HG03439 (cell line): ENCODE measurements around the gene OR5D18.
"Not testable (repeated sequence)": the region's sequence is repeated elsewhere in the genome, so short reads cannot be mapped to it uniquely, and the experiment has no call there.

Experiments
- ATAC-seq: cut with Tn5 transposase; IDR thresholded peaks from one replicate; pipeline ENCODE4 v1.9.1; 2021; ENCODE audit warnings: mild to moderate bottlenecking, moderate library complexity; ENCODE audit not compliant: unreplicated experiment

Gene OR5D18

GRCh38 chr11:55819330-55819729, at the start of gene OR5D18:
Gene OR5D18, plus strand, starts transcription at chr11:55819630. Its CDS starts 0 bp downstream, at chr11:55819630.
- ATAC-seq = no peak

- ATAC-seq = no peak
Observed at GRCh38 chr11:55773138-55773537, 46.3 kb upstream of the OR5D18 start, which contains the start of gene OR5D13. Gene OR5D13, plus strand, starts transcription at chr11:55773438. Its CDS starts 0 bp downstream, at chr11:55773438.

- no peak for ATAC-seq
Observed at GRCh38 chr11:55791606-55792005, 27.8 kb upstream of the OR5D18 start.

- no peak for ATAC-seq
Observed at GRCh38 chr11:55793321-55793720, 26.1 kb upstream of the OR5D18 start.

- ATAC-seq = no peak
Observed at GRCh38 chr11:55795256-55795655, 24.2 kb upstream of the OR5D18 start, which contains the start of gene OR5D14. Gene OR5D14, plus strand, starts transcription at chr11:55795556. Its CDS starts 0 bp downstream, at chr11:55795556.

- ATAC-seq = no peak
Observed at GRCh38 chr11:55806248-55806647, 13.2 kb upstream of the OR5D18 start.

GRCh38 chr11:55811067-55811466, 8.4 kb upstream of the OR5D18 start, which contains the start of gene OR5L1:
Gene OR5L1, plus strand, starts transcription at chr11:55811367. Its CDS starts 100 bp downstream, at chr11:55811467.
- ATAC-seq = no peak

- no peak for ATAC-seq
Observed at GRCh38 chr11:55826919-55827318, 7.5 kb downstream of the OR5D18 start, which contains the start of gene OR5L2. Gene OR5L2, plus strand, starts transcription at chr11:55827219. Its CDS starts 0 bp downstream, at chr11:55827219.

- ATAC-seq = no peak
Observed at GRCh38 chr11:55838452-55838851, 19.0 kb downstream of the OR5D18 start, which contains the start of gene OR5D16. Gene OR5D16, plus strand, starts transcription at chr11:55838752. Its CDS starts 0 bp downstream, at chr11:55838752.

- no peak for ATAC-seq
Observed at GRCh38 chr11:55847453-55847852, 28.0 kb downstream of the OR5D18 start.

GRCh38 chr11:55849037-55849436, 29.6 kb downstream of the OR5D18 start:
- no peak for ATAC-seq

GRCh38 chr11:55852141-55852540, 32.7 kb downstream of the OR5D18 start:
- no peak for ATAC-seq

GRCh38 chr11:55854704-55855103, 35.3 kb downstream of the OR5D18 start:
- ATAC-seq = no peak

GRCh38 chr11:55867354-55867753, 47.9 kb downstream of the OR5D18 start:
- not testable (repeated sequence) for ATAC-seq
